NCI-H2171 treated with DMSO at 0.1 percent for 48 hours (cell line): Measurements from ENCODE around the gene DEGS2.
A peak's percentile ranks its signal among the peaks of the same experiment; 100 is the strongest.

Source experiments
- DNase-seq: peaks from one replicate; lab custom pipeline; 2025; lab: John Stamatoyannopoulos, UW

DEGS2 gene

GRCh38 chr14:100111931-100112704 lies 47.3 kb downstream of the DEGS2 start:
- no peak for DNase-seq

GRCh38 chr14:100110816-100111215 lies 48.6 kb downstream of the DEGS2 start:
- no peak for DNase-seq

GRCh38 chr14:100109594-100109955 lies 49.9 kb downstream of the DEGS2 start:
- DNase-seq: no peak

GRCh38 chr14:100108840-100109593 lies 50.4 kb downstream of the DEGS2 start:
- no peak for DNase-seq

- peak; percentile 70 for DNase-seq
Observed at GRCh38 chr14:100108042-100108825, 51.2 kb downstream of the DEGS2 start.

- no peak for DNase-seq
Observed at GRCh38 chr14:100107236-100107635, 52.2 kb downstream of the DEGS2 start.

GRCh38 chr14:100106250-100107112 lies 53.0 kb downstream of the DEGS2 start:
- DNase-seq: no peak

- no peak for DNase-seq
Observed at GRCh38 chr14:100105357-100106169, 53.9 kb downstream of the DEGS2 start.

- no peak for DNase-seq
Observed at GRCh38 chr14:100104523-100105300, 54.7 kb downstream of the DEGS2 start.

GRCh38 chr14:100104006-100104352 lies 55.5 kb downstream of the DEGS2 start:
- no peak for DNase-seq

- DNase-seq: no peak
Observed at GRCh38 chr14:100103250-100104005, 56.0 kb downstream of the DEGS2 start.

GRCh38 chr14:100102156-100102785 lies 57.2 kb downstream of the DEGS2 start:
- no peak for DNase-seq

- DNase-seq: no peak
Observed at GRCh38 chr14:100100032-100100703, 59.3 kb downstream of the DEGS2 start.

GRCh38 chr14:100098171-100098570 lies 61.3 kb downstream of the DEGS2 start:
- no peak for DNase-seq

GRCh38 chr14:100096656-100097055 lies 62.8 kb downstream of the DEGS2 start:
- DNase-seq: no peak
